GM19043 (cell line): ENCODE measurements around the gene ASPHD1.
"Not testable (repeated sequence)": the region's sequence is repeated elsewhere in the genome, so short reads cannot be mapped to it uniquely, and the experiment has no call there.

ENCODE experiments used
- ATAC-seq: cut with Tn5 transposase; IDR thresholded peaks from one replicate; pipeline ENCODE4 v1.9.1; 2021; ENCODE audit warnings: low read depth; ENCODE audit not compliant: unreplicated experiment

Gene ASPHD1

GRCh38 chr16:29876594-29877249 is 23.6 kb upstream of the ASPHD1 start:
- no peak for ATAC-seq

- no peak for ATAC-seq
Measured at GRCh38 chr16:29877266-29877961, 22.9 kb upstream of the ASPHD1 start.

- no peak for ATAC-seq
Measured at GRCh38 chr16:29878172-29878571, 22.1 kb upstream of the ASPHD1 start.

- no peak for ATAC-seq
Measured at GRCh38 chr16:29881050-29881449, 19.2 kb upstream of the ASPHD1 start.

- ATAC-seq = no peak
Measured at GRCh38 chr16:29883987-29884386, 16.3 kb upstream of the ASPHD1 start.

GRCh38 chr16:29889372-29889771 is 10.9 kb upstream of the ASPHD1 start:
- not testable (repeated sequence) for ATAC-seq

GRCh38 chr16:29891525-29892457 is 8.5 kb upstream of the ASPHD1 start:
- no peak for ATAC-seq

- ATAC-seq = no peak
Measured at GRCh38 chr16:29892458-29892813, 7.9 kb upstream of the ASPHD1 start.

- no peak for ATAC-seq
Measured at GRCh38 chr16:29893553-29893952, 6.7 kb upstream of the ASPHD1 start.

GRCh38 chr16:29894352-29894751 is 5.9 kb upstream of the ASPHD1 start:
- no peak for ATAC-seq

GRCh38 chr16:29896841-29897240 is 3.4 kb upstream of the ASPHD1 start:
- ATAC-seq = no peak

- ATAC-seq = no peak
Measured at GRCh38 chr16:29897333-29897732, 3.0 kb upstream of the ASPHD1 start.

- no peak for ATAC-seq
Measured at GRCh38 chr16:29898135-29898803, 2.0 kb upstream of the ASPHD1 start.

GRCh38 chr16:29898804-29899515 is 1.3 kb upstream of the ASPHD1 start:
- ATAC-seq = no peak

- ATAC-seq = no peak
Measured at GRCh38 chr16:29899516-29900101, 679 bp upstream of the ASPHD1 start, which contains the start of gene SEZ6L2. TSS of gene SEZ6L2 (minus strand) at chr16:29899550. CDS start at chr16:29899019, 531 bp downstream.

- no peak for ATAC-seq
Measured at GRCh38 chr16:29900888-29901606, 759 bp downstream of the ASPHD1 start.

GRCh38 chr16:29901607-29901945 is 1.3 kb downstream of the ASPHD1 start:
- ATAC-seq = no peak

GRCh38 chr16:29903590-29903989 is 3.3 kb downstream of the ASPHD1 start:
- no peak for ATAC-seq

- no peak for ATAC-seq
Measured at GRCh38 chr16:29904947-29905346, 4.7 kb downstream of the ASPHD1 start.
